Gastrocnemius medialis (tissue), 4 donors: Measurements from ENCODE around the gene SMAD3.

ENCODE experiments used
- POLR2A ChIP-seq, 2 donors: fragments of 450-650 bp; IDR thresholded peaks; one replicate each; pipeline ENCODE4 v1.6.1; 2017; ENCODE audit warnings: antibody characterized with exemption in 2 of 2, mild to moderate bottlenecking in 2 of 2, moderate library complexity in 2 of 2
- TF ChIP-seq, protein P1 (sequence below), 5 experiments: fragments of 450-650 bp in 3 of 5; fragments of 200-600 bp in 2 of 5; sonication (generic) in 2 of 5; IDR thresholded peaks in 4 of 5; conservative IDR thresholded peaks in 1 of 5; 1 replicate in 4 of 5; 2 replicates in 1 of 5; pipeline ENCODE4 v1.5.1; 2016 to 2019; ENCODE audit warnings: antibody characterized with exemption in 5 of 5, mild to moderate bottlenecking in 3 of 5, moderate library complexity in 3 of 5

DNA sequence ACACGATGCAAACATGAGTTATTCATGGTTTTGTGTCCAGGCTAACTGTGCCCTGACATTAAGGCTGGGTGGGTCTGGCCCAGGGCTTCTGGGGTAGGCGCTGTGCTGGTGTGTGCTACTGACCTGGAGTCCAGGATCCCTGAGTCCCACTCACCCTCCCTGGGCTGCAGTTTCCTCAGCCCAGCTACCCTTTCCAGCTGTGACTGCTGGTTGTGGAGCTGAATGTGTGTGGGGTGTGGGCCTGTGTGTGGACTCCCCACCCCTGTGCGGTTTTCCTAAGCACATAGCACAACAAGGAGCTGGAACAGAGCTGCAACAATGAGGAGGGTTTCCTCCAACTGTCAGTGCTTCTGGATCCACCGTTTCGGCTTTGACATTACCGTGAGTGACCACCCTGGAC lies 38.0 kb downstream of the SMAD3 start:
- TF ChIP-seq POLR2A (IDR thresholded peaks at IDR 0.05), result no peak
- TF ChIP-seq, protein P1, sequence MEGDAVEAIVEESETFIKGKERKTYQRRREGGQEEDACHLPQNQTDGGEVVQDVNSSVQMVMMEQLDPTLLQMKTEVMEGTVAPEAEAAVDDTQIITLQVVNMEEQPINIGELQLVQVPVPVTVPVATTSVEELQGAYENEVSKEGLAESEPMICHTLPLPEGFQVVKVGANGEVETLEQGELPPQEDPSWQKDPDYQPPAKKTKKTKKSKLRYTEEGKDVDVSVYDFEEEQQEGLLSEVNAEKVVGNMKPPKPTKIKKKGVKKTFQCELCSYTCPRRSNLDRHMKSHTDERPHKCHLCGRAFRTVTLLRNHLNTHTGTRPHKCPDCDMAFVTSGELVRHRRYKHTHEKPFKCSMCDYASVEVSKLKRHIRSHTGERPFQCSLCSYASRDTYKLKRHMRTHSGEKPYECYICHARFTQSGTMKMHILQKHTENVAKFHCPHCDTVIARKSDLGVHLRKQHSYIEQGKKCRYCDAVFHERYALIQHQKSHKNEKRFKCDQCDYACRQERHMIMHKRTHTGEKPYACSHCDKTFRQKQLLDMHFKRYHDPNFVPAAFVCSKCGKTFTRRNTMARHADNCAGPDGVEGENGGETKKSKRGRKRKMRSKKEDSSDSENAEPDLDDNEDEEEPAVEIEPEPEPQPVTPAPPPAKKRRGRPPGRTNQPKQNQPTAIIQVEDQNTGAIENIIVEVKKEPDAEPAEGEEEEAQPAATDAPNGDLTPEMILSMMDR (IDR thresholded peaks at IDR 0.05 in 4 of 5, conservative IDR thresholded peaks at IDR 0.05 in 1 of 5), result no peak
